HEK293T (cell line): Measurements from ENCODE around the gene SLC25A26.

Source experiments
- ELF4 ChIP-seq: fragments of 450-650 bp; IDR thresholded peaks from 2 replicates; pipeline ENCODE4 v1.6.1; 2017; ENCODE audit warnings: antibody characterized with exemption
- FOXK2 ChIP-seq: fragments of 450-650 bp; IDR thresholded peaks from 2 replicates; pipeline ENCODE4 v1.6.1; 2016; ENCODE audit warnings: mild to moderate bottlenecking
- FOXM1 ChIP-seq: fragments of 450-650 bp; IDR thresholded peaks from 2 replicates; pipeline ENCODE4 v1.6.1; 2017; ENCODE audit warnings: mild to moderate bottlenecking, borderline replicate concordance
- HDGF ChIP-seq: fragments of 450-650 bp; IDR thresholded peaks from 2 replicates; pipeline ENCODE4 v1.6.1; 2017; ENCODE audit warnings: antibody characterized with exemption, borderline replicate concordance
- SP1 ChIP-seq: fragments of 450-650 bp; IDR thresholded peaks from 2 replicates; pipeline ENCODE4 v1.6.1; 2017
- SUZ12 ChIP-seq: fragments of 450-650 bp; IDR thresholded peaks from 2 replicates; pipeline ENCODE4 v1.6.1; 2016; ENCODE audit warnings: mild to moderate bottlenecking
- TARDBP ChIP-seq: fragments of 450-650 bp; IDR thresholded peaks from 2 replicates; pipeline ENCODE4 v1.6.1; 2016
- TF ChIP-seq, protein P1 (sequence below): fragments of 450-650 bp; IDR thresholded peaks from 2 replicates; pipeline ENCODE4 v1.6.1; 2016

DNA sequence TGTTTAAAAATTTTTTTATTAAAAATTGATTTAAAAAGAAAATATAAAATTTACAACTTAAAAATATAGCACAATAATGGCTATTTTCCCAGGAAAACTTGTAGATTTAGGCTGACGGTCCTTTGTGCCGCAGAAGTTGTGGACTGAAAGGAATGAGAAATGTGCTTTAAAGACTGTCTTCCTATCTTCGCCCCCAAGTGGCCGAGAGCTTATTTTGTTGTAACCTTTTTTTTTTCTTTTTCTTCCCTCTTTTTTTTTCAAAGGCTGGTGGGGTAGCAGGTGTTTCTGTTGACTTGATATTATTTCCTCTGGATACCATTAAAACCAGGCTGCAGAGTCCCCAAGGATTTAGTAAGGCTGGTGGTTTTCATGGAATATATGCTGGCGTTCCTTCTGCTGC is 15.5 kb downstream of the SLC25A26 start:
- TF ChIP-seq ELF4 (no peak), FOXM1 (no peak), SUZ12 (no peak), HDGF (no peak), SP1 (no peak), TARDBP (no peak), FOXK2 (no peak)
- TF ChIP-seq, protein P1, sequence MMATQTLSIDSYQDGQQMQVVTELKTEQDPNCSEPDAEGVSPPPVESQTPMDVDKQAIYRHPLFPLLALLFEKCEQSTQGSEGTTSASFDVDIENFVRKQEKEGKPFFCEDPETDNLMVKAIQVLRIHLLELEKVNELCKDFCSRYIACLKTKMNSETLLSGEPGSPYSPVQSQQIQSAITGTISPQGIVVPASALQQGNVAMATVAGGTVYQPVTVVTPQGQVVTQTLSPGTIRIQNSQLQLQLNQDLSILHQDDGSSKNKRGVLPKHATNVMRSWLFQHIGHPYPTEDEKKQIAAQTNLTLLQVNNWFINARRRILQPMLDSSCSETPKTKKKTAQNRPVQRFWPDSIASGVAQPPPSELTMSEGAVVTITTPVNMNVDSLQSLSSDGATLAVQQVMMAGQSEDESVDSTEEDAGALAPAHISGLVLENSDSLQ: no peak
